ENCODE results near the gene CYSLTR2.
"Not testable (repeated sequence)": the region's sequence is repeated elsewhere in the genome, so short reads cannot be mapped to it uniquely, and the experiment has no call there.

Gene CYSLTR2

DNA sequence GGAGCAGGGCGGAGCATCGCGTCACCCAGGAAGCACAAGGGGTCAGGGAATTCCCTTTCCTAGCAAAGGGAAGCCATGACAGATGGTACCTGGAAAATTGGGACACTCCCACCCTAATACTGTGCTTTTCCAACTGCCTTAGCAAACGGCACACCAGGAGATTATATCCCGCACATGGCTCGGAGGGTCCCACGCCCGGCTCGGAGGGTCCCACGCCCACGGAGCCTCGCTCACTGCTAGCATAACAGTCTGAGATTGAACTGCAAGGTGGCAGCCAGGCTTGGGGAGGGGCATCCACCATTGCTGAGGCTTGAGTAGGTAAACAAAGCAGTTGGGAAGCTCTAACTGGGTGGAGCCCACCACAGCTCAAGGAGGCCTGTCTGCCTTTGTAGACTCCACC lies 42.9 kb downstream of the CYSLTR2 start:
- not testable (repeated sequence) for DNase-seq

- DNase-seq: no peak
These were observed 53.7 kb downstream of the CYSLTR2 start for GRCh38 chr13:48707405-48707804.

DNA sequence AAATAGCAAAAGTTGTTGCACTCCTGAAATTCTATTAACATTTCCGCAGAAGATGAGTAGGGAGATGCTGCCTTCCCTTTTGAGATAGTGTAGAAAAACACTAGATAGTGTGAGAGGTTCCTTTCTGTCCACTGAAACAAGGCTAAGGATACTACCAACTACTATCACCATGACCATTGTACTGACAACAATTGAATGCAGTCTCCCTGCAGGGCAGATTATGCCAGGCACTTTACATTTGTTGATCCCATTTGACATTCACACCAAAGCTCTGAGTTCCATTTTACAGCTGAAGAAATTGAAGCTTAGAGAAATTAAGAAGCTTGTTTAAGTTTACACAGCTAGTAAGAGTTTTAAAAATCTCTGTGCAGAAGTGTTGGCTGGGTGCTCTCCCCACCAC lies 55.0 kb downstream of the CYSLTR2 start:
- DNase-seq: no peak

DNA sequence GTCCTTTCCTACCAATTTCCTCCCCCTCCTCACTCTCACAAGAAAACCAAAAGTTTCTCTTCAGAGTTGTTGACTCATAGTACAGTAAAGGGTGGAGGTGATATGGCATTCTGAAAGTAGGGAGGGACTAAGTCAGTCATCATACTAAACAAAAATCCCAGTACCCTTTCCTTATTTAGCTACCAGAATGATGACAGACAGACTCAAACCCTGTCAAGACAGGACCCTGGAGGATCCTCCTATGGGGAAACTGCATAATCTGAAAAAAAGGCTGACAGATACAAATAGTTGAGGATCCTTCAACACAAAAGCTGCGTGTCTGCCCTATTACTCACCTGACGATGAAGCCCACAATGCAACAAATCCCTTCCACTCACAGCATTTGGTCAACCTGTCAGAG lies 55.5 kb downstream of the CYSLTR2 start:
- DNase-seq: no peak

- DNase-seq: no peak
These were observed 56.4 kb downstream of the CYSLTR2 start for GRCh38 chr13:48710160-48710559.

DNA sequence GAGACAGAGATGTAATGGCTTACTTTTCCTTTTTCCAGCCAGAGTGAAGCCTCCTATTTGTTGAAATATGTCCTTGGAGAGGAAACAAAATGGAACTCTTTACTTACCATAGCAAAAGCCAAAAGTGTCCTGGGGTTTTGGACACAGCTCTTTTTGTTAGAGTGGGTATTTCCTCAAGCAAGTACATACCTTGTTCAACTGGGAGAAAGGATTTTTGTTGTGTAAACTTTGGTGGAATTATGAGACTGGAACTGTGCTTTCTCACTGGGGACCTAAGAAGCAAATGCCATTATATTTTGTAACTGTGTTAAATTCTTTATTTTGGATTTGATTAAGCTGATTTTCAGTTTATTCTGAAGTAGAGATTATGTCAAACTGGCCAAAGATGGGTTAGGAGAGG lies 58.4 kb downstream of the CYSLTR2 start:
- DNase-seq: no peak

DNA sequence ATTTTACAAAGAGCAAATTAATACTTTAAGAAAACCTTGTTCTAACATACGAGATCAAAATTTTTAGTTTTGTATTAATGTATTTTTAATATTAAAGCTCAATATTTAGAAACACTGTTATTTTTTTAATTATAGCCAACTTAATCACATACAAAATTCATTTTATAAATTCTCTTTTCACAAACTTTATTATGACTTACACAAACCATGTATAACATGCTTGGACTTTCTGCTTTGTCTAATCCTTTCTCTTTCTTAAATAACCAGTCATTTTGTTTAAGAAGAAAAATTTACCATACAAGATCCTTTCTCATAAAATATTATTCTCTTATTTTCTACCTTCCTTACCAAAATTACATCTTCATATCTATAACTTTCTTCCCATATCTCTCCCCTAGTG lies 62.2 kb downstream of the CYSLTR2 start:
- DNase-seq: no peak

DNA sequence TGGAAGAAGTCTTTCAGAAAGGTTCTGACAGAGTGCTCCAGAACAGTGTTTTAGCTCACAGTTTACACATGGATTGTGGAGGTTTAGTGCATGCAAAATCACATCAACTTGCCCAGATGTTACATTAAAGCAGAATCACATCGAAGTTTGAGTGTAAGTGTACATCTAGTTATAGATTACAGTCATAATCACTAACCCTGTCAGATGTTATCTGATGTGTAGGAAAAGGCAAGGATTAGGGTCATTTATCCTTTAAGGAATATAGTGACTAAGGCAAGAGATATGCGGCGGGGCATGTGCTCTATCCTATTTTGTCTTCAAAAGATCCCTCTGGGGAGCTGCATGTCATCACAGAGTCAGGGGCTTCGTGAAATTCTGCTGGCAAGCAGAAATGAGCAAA lies 66.9 kb downstream of the CYSLTR2 start:
- DNase-seq: no peak

DNA sequence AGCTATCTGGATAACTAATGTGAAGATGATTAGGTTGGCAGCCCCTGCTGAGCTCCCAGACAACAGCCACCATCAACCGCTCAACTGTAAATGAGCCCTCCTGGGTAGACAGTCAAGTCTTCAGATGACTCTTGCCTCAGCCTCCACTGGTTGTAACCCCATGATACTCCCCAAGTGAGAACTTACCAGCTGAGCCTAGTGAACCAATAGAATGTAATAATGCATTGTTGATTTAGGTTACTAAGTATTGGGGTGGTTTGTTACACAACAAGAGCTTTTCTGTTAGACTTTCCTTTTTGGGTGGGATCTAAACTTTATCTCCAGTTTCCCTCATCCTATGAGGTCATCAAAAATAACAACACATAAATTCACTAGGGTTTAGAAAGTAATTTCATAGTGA lies 69.4 kb downstream of the CYSLTR2 start:
- no peak for DNase-seq

DNA sequence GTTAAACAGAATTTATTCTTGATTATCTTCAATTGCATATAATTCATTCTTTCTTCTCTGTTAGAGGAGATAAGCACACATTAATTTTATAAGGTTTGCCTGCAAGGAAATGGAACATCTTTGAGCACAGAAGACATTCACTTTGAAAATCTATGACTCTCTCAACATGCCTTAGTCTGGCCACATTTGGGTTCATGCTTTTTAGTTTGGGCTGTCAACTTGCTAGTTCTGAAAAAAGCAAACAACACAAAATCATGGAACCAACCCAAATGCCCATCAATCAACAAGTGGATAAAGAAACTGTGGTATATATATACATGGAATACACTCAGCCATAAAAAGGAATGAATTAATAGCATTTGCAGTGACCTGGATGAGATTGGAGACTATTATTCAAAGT lies 71.5 kb downstream of the CYSLTR2 start:
- DNase-seq: no peak

GRCh38 chr13:48726711-48727110 lies 73.0 kb downstream of the CYSLTR2 start:
- no peak for DNase-seq

DNA sequence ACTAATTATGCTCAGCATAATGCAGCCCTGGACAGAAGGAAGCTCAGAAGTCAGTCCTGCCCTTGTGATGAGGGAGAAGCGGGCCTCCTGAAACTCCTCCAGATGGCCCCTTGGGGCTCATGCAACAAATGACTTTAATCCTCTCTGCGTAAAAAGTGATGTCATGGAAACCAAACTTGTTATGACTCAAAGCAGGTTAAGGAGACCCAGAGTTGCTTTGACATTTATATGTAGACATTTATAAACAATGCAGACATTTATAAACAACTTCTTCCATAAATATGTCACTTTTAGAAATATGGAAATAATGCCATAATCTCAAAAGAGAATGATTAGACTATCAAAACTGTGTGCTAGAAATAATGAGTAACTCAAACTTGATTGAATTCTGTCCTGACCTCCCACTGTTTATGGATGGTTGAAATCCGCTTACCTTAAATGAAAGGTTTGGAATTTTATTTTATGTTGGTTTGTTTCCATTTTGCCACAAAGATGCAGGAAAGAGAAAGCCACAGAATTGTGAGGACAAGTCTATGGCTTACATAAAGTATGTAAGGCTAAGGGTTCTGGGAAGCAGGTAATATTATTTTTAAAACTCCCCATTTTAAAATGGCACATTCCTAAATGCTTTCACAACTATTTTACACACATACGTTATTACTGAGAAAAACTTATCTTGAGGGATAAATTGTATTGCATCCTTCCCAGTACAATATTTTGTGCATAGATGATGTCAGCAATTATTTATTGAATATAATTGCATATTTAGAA lies 73.7 kb downstream of the CYSLTR2 start:
- DNase-seq: no peak

GRCh38 chr13:48728226-48728625 lies 74.5 kb downstream of the CYSLTR2 start:
- no peak for DNase-seq

- DNase-seq: no peak
These were observed 75.1 kb downstream of the CYSLTR2 start for GRCh38 chr13:48728876-48729275.

GRCh38 chr13:48729856-48730255 lies 76.1 kb downstream of the CYSLTR2 start:
- no peak for DNase-seq

- DNase-seq: no peak
These were observed 77.4 kb downstream of the CYSLTR2 start for GRCh38 chr13:48731001-48731658.

GRCh38 chr13:48731957-48732569 lies 78.3 kb downstream of the CYSLTR2 start:
- no peak for DNase-seq

DNA sequence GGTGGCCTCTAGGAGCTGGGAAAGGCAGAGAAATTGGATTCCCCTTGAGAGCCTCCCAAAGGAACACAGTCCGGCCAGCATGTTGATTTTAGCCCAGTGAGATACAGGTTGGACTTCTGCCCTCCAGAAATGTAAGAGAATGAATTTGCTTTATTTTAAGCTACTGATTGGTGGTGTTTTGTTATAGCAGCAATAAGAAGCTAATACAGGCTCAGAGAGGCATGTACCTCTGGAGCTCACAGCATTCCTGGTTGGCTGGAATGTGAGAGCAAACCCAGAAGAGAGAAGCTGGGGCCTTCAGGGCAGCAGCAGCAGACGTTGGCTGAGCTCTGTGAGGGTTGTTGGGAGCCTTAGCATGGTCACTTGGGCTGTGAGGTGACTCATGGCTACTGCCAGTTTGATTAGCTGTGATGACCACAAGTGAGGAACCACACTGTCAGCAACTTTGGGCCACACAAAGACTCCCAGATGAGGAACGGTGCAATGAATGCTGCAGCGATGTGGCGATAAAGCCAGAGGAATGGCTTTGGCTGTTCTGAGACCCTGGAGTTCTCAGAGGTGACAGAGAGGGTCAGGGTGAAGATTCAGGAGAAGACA lies 80.1 kb downstream of the CYSLTR2 start:
- DNase-seq: no peak

DNA sequence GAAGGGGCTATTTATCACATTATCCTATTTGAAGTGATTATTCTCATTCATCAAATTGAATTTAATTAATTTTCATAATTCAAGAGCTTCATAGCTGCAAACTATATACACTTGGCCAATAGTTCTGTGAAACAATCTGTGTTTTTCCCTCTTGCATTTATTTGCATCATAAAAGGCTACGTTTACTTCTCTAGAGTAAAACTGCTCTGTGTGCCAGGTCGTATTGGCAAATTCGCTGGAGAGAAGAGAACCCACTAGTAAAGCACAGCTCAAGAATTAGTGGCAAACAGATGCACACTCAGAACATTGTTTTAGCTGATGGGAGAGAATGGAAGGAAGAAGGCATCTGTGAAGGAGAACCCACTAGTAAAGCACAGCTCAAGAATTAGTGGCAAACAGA lies 81.8 kb downstream of the CYSLTR2 start:
- no peak for DNase-seq

GRCh38 chr13:48737689-48738088 lies 84.0 kb downstream of the CYSLTR2 start:
- DNase-seq: no peak

DNA sequence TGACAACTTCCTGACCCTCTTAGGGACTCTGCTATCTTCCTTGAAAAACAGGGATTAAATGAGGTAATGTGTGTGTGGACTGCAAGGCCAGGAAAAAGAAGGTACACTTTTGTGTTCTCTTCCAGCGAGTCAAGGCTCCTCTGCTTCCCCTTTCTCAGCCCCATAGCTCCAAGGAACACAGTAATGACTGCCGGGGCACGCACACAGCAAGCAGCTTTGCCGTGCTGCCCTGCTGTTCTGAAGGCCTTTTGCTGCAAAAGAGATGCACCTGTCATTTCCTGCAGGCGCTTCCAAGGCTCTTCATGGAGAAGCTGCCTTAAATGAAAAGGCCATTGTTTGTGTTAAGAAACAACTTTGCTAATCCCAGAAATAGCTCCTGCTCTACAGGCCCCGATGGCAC lies 84.6 kb downstream of the CYSLTR2 start:
- no peak for DNase-seq

DNA sequence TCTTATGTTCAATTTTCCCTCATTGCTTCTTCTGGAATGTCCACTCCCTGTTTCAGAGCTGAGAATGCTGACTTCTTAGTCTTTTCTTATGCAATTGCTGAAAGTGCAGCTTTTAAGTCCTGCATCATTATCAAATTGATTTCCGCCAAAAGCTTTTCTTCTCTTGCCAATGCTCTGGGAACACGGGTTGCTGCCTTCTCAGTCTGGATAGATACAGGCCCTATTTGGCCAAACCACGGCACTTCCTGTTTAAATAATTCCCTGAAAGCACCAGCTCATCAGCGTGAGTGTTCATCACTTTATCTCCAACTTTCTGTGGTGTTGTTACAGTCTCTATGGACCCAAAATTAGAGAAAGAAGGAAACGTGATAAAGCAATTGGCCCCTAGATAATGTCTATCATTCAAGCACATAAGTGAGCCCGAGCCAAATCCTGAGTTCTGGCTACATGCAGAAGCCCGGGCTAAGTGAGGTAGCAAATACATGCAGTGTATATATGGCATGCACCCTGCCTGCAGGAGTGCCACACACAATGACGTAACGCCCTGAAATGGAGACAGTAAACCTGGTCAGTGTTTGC lies 85.7 kb downstream of the CYSLTR2 start:
- no peak for DNase-seq

GRCh38 chr13:48741377-48741776 lies 87.6 kb downstream of the CYSLTR2 start:
- DNase-seq: no peak

- DNase-seq: no peak
These were observed 93.1 kb downstream of the CYSLTR2 start for GRCh38 chr13:48746821-48747220.

All from NCI-H187 (cell line).